GM19193 (cell line): ENCODE measurements around the gene SH2D2A.

Experiments used
- POLR2A ChIP-seq: IDR thresholded peaks from 4 replicates; pipeline ENCODE4 v1.6.1; 2011; ENCODE audit not compliant: insufficient read depth, insufficient read length; ENCODE audit errors: extremely low read depth

The SH2D2A gene

DNA sequence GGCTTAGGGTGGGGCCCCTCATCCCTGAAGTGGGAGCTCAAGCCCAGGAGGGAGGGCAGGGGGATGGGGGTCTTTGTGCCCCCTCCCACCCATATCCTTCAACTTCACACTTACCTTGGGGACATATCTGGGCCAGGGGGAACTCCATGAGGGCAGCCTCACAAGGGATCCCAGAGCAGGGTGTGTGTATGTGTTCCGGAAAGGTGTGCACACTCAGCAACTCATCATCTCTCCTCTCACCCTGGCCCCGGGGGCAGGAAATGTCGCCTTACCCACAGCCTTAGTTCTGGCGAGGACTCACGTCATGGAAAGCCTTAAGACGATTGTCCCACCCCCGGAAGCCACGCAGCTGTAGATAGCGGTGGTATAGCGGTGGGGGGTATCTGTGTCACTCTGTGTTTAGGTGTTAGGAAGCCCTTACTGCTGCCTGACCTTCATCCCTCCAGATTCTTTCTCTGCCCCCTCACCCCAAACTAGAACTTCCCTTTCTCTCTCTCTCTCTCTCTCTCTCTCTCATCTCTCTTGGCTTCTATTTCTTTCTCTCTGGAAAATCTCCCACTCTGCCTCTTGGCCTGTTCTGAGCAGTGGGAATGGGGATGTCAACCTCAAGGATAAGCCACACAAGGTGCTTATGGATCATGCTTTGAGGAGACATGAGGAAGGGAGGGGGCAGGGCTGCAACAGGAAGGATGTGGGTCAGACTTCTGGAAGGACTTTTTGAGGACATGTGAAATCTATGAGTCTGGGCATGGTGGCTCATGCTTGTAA lies at the start of gene SH2D2A:
Gene SH2D2A, minus strand, starts transcription at position 288 of the 768 bp plus-strand sequence. Its CDS starts 140 bp downstream, at position 148.
- peak; percentile 52 for TF ChIP-seq POLR2A

DNA sequence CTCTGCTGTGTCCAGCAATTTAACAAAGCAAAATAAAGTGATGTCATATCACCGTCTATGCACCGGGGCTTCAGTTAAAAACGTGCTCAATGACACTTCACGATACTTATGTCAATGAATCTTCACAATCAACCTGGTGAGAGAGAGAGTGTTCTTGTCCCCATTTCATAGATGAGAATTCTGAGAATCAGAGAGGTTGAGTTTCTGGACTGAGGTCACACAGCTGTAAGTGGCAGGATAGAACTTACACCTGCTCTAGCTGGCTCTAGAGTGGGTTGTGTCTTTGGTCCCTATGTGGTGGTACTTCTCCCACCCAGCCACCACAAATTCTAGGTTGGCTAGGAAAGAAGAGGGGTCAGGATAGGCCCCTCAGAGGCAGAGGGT lies 49.2 kb upstream of the SH2D2A start:
- no peak for TF ChIP-seq POLR2A

DNA sequence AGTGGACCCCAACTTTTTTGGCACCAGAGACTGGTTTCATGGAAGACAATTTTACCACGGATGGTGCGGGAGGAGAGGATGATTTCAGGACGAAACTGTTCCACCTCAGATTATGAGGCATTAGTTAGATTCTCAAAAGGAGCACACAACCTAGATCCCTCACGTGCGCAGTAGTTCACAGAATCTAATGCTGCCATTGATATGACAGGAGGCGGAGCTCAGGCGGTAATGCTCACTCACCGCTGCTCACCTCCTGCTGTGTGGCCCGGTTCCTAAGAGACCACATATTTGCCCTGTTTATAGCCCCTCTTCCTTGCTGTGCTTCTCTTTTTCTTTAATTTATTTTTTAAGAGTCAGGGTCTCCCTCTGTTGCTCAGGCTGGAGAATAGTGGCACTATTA lies 48.6 kb upstream of the SH2D2A start:
- TF ChIP-seq POLR2A = no peak

DNA sequence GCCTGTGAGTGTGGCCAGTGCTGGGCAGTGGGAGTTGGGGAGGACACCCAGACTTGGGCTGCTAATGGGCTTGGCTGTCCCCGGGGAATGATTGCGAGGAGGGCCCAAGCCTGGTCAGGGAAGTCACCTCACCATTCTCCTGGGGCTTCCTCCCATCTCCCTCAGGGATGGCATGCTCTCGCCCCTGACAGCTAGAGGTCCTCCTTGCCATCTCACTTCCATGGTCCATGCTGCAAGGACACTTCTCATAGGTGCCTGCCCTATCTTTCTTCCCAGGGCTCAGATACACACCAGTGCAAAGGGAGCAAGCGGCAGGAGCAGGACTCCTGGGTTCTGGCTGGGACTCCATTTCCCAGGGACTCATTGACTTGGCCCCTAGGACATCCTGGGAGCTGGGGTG lies 48.1 kb upstream of the SH2D2A start:
- TF ChIP-seq POLR2A = no peak

DNA sequence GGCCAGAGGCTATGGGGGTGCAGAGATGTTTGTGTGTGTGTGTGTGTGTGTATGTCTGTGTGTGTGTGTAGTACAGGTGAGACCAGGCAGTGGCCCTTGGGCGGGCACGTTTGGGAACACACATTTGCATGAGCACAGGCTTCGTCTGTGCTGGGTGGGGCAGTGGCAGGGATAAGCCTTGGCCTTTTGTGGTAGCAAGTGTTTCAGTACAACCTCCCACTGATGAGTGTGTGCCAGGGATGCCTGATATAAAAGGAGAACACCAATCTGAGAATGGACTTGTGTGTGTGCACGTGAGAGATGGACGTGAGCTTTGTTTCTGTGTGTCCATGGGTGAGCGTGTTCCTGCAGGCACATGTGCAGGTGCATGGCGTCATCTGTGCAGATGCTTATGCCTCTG lies 47.0 kb upstream of the SH2D2A start:
- TF ChIP-seq POLR2A = no peak

DNA sequence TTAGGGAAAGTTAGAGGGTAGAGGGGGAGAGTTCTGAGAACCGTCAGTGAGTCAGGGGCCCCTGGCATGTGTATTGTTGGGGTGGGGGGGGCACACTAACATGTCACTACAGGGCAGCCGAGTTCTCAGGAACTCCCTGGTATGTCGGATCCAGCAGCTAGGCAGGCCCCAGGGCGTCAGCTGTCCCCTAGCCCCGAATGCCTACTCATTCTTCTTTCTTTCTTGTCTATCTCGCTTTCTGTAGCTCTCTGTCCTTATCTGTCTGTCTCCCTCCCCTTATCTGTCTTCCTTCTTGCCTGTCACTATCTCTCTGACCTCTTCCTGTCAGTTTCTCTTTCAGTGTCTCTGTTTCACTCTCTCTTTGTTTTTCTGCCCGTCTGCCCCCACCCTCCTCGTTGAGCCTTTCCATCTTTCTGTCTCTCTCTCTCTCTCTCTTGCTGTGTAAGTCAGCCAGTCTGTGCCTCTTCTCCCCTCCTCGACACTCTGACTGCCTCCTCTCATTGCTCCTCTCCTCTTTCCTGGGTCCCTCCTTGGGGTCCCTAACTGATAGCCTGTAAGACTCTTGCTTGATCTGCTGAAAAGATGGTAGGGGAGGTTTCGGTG lies 46.5 kb upstream of the SH2D2A start:
- TF ChIP-seq POLR2A = no peak

DNA sequence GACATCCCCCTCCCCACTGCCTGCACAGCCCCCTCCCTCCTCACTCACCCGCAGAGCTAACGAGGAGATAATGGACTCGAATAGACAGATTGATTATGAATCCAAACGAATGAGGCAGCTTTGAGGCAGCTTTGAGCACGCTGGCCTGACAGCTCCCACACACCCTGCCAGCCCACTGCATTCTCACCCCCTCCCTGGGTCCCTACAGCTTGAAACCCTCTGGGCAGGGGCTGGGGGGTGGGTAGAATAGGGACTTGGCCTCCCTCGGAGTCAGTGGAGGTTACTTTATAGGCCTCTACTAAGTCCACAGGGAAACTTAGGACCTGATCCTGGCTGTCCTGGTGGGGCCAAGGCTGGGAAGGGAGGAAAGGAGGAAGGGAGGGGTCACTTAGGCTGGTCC lies 45.9 kb upstream of the SH2D2A start:
- no peak for TF ChIP-seq POLR2A

DNA sequence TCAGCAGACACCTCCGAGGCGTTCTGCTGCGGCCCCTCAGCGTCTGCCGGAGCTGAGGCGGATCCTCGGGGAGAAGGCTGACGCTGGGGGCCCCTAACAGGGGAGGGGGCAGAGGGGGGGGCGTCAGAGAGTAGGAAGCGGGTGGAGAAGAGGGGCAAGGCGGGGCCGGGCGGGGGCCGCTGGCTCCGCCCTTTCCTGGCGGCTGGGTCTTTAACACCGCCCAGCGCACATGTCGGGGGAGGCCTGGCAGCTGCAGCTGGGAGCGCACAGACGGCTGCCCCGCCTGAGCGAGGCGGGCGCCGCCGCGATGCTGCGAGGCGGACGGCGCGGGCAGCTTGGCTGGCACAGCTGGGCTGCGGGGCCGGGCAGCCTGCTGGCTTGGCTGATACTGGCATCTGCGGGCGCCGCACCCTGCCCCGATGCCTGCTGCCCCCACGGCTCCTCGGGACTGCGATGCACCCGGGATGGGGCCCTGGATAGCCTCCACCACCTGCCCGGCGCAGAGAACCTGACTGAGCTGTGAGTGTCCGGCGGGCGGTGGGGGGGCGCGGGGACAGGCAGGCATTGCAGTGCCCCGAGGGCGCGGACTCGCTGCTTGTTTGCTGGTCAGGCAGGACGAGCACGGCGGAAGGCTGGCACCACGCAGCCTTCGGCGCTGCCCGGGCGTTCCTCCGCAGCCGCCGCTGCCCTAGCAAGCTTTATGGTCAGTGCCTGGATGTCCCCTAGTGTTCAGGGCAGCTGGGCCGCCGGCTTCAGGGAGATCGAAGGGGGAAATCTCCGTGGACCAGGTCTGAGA lies 44.2 kb upstream of the SH2D2A start, which contains the start of gene NTRK1:
Gene NTRK1, plus strand, starts transcription at position 238 of the 796 bp plus-strand sequence. Its CDS starts 70 bp downstream, at position 308.
- TF ChIP-seq POLR2A = no peak

DNA sequence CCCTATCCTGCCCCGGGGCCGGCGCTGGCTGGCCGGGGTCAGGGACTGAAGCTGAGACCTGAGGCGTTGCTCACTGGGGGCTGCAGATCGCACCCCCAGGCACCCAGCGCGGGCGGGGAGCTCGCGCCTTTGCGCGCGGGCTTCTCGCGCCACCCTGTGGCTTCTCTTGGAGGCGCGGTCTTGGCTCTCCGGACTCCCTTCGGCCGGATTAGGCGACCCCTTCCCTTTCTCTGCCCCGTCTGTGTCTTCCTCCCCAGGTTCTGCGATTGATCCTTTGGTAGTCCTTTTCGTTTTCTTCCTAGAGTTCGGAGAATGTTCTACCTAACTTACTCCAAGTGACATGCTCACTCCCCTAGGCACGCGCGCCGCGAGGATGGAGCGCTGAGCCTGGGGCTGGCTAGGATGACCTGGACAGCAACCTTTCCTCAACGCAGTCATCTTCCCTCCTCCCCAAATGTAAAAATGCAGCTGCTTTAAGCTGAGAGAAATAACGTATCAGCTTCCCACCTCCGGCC lies 43.5 kb upstream of the SH2D2A start:
- no peak for TF ChIP-seq POLR2A

DNA sequence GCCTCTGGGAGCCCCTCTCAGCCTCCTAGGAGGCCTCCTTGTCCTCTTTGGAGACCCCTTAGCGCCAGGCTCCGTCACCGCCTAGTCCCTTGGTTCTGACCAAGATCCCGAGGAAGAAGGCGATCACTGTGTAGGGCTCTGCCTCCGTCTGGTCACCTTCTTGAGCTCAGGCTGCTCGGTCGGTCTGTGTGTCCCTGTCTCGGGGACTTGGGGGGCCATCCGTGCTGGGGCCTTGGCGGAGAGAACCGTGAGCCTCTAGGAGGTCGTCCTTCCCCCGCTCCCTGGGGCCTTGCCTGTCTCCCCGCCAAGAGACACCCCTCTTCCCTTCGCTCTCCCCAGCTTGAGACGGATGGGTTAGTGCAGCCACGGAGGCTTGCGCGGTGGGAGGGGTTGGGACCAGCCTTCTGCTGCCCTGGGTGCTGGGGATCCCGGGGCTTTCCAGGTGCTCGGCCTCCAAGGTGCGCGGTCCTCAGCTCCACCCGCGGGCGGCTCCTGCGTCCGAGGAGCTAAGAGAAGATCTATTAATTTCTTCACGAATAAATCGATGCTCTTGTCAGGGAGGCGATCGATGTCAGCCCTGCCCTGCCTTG lies 43.0 kb upstream of the SH2D2A start:
- no peak for TF ChIP-seq POLR2A

DNA sequence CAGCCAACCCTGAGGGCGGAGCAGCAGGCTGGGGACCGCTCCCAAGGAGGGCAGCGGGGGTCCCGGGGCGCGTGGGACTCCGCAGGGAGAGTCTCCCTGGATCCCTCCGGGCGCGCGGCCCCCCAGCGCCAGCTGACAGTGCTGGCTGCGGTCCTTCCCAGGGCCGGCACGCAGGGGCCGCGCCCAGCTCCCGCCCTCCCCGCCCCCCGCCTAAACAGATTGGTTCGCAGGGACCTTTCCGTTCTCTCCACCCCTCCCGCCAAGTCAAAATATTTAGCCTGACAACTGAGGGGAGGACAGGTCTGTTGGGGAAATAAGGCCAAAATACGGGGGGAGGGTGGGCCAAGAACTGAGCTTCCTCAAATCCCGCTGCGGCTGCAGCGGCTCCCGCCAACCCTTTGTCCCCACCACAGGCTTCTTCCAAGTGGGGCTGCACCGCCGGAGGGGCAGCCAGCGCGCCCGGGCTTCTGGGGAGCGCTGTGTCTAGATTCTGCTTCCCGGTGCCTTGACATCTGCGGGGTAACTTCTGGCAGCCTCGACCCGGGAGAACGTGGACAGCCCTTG lies 42.4 kb upstream of the SH2D2A start, which contains the start of gene INSRR:
Gene INSRR, minus strand, starts transcription at position 159 of the 564 bp plus-strand sequence. CDS start 496 bp downstream, outside the sequence.
- no peak for TF ChIP-seq POLR2A

DNA sequence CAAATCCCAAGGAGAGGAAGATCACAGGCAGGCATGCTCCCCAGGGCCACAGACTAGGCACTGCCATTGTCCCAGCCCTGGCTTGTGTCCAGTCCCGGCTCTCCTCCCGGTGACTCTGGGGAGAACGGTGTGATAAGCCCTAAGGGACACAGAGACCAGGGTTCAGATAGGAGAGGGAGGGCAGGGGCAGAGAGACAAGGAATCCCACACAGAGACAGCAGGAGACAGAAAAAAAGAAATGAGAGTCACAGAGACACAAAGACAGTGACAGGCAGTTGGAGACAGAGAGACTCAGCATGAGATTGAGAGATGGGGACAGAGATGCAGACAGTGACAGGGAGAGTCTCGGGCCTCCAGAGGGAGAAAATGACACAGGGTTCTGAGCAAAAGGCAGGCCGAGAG lies 41.9 kb upstream of the SH2D2A start:
- no peak for TF ChIP-seq POLR2A

DNA sequence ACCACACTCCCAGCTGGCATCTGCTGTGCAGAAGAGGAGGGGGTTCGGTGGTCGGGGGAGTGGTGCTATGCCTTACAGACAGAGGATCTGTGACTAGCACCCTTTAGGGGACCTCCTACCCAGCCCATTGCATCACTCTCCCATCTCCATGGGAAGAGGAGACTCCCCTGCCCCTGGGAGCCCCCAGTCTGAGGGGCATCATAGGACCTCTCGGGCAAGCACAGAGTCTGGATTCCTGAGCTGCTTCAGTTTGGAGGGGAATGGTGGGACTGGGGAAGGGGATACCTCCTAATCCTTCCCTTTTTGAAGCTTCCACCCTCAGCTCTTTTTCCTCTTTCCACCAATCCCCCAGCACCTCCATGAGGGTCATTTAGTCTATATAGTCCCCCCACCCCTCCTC lies 40.9 kb upstream of the SH2D2A start:
- no peak for TF ChIP-seq POLR2A

DNA sequence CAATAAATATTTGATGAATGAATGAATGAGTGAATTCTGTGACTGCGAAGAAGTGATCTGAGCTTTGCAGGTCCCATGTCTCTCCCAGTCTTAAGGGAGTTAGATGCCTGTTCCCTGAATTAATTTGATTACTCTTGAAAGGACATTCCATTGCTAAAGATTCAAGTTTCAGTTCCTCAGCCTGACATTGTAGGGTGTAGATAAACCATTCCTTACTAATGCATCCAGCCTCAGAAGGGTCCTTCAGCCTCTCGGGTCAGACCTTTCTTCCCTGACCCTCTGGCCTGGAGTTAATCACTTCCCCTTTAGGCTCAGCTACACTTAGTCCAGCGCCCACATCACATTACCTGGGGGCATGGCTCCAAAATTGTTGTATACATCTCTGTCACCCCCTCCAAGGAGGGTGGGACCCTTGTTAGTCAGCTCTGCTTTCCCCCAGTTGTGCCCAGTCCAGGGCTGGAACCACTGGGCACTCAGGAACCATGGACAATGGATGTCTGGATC lies 39.7 kb upstream of the SH2D2A start:
- no peak for TF ChIP-seq POLR2A
